ENCODE measurements around the gene RGL1. TPM values are rescaled to one million over a fixed set of nuclear protein-coding genes. Genes with fewer than 3 reads are reported as not detected.

Gene RGL1
- total RNA-seq, 4 donors from 2014 or later: 12.1 to 13.8 (median 13.0) TPM

DNA sequence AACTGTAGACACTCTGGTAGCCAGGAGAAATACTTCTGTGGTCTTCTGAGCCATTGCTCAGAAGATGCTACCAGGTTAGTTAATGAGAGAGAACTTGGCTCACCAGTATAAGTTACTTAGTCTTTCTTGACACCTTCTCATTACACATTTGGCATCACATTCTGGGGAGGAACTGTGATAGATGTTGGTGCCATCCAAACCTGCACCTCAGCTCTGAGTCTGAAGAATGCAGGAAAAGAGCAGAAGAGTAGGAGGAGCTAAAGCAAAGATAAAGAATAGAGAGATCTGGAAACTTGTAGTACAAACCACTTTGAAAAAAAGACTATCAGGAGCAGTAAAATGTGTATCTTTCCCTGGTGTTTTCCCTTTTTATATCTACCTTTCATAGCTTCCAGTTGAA, 58.9 kb downstream of the RGL1 start:
- Histone ChIP-seq H3K4me1 (no peaks in the 10 kb centered on the region), H3K4me3 (no peak overlapping the region), H3K27ac (no peak overlapping the region), H3K9me3 (no peaks in the 10 kb centered on the region), H3K27me3 (no peaks in the 10 kb centered on the region), H3K36me3 (no peaks in the 10 kb centered on the region)
- DNase-seq: no peak
- intact Hi-C loops (cut with DNase I; ENCODE audit: low total_unique reads): no loop called here
- no peak for TF ChIP-seq POLR2A (IDR thresholded peaks at IDR 0.05)
- TF ChIP-seq POLR2AphosphoS5 (IDR thresholded peaks at IDR 0.05): no peak
- TF ChIP-seq, protein P1, sequence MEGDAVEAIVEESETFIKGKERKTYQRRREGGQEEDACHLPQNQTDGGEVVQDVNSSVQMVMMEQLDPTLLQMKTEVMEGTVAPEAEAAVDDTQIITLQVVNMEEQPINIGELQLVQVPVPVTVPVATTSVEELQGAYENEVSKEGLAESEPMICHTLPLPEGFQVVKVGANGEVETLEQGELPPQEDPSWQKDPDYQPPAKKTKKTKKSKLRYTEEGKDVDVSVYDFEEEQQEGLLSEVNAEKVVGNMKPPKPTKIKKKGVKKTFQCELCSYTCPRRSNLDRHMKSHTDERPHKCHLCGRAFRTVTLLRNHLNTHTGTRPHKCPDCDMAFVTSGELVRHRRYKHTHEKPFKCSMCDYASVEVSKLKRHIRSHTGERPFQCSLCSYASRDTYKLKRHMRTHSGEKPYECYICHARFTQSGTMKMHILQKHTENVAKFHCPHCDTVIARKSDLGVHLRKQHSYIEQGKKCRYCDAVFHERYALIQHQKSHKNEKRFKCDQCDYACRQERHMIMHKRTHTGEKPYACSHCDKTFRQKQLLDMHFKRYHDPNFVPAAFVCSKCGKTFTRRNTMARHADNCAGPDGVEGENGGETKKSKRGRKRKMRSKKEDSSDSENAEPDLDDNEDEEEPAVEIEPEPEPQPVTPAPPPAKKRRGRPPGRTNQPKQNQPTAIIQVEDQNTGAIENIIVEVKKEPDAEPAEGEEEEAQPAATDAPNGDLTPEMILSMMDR (IDR thresholded peaks at IDR 0.05): no peak
- TF ChIP-seq EP300 (IDR thresholded peaks at IDR 0.05; ENCODE audit: low read depth): no peak
- in situ Hi-C loops (cut with MboI; ENCODE audit: low pct_ligation_motif_present in 1 of 4, low pct_unique_long_range_greater_than_20kb in 1 of 4, low sequenced_read_pairs in 3 of 4): no loop called here

DNA sequence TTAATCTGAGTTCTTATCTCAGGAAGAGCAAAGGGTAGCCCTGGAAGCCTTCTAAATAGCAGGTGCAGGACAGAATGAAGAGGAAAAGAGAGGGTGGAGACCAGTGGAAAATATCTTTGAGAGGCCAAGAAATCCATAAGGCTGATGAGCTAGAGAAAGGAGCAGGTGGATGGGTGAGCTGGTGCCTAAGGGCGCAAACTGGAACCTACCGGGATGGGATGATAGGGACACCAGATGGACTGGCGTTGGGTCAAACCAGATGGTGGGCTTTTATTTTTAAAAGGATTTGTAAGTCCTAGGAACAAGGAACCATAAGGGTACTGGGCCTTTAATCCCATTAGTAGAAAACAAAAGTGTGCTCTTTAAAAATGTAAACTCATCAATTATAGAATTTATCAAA, 59.7 kb downstream of the RGL1 start:
- intact Hi-C loops (cut with DNase I; ENCODE audit: low total_unique reads) (no loop called here), in situ Hi-C loops (cut with MboI; ENCODE audit: low pct_ligation_motif_present in 1 of 4, low pct_unique_long_range_greater_than_20kb in 1 of 4, low sequenced_read_pairs in 3 of 4) (no loop called here)
- DNase-seq: no peak
- no peaks in the 10 kb centered on the region for H3K27me3 ChIP-seq
- TF ChIP-seq EP300 (IDR thresholded peaks at IDR 0.05; ENCODE audit: low read depth) (no peak), POLR2A (IDR thresholded peaks at IDR 0.05) (no peak), POLR2AphosphoS5 (IDR thresholded peaks at IDR 0.05) (no peak)
- TF ChIP-seq, protein P1 (IDR thresholded peaks at IDR 0.05): no peak
- H3K4me1 ChIP-seq: no peaks in the 10 kb centered on the region
- WGBS, 2 donors (ENCODE audit: low coverage in 1 of 2): 90 to 95% methylated on average over 3 of the region's 3 CpGs
- H3K9me3 ChIP-seq: no peaks in the 10 kb centered on the region
- H3K4me3 ChIP-seq: no peak overlapping the region
- no peak overlapping the region for H3K27ac ChIP-seq
- no peaks in the 10 kb centered on the region for H3K36me3 ChIP-seq

DNA sequence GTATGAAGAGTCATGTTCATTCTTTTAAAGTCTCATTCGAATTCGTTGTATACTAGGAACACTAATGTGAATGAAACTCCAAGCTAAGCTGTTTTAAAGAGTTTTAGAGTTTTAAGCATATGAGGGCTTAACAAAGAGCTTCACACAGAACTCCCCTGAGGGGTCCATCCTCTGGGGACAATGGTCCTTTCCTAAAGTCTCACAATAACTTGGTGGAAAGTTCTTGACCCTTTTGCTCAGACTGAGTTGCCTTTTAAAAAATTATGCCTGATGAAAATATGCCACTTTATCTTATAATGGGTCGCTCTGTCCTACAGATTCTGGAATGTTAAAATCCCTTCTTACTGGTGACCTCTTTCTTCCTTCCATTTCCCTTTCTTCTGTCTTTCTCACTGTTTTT, 64.3 kb downstream of the RGL1 start:
- H3K4me1 ChIP-seq: peaks cover 0 to 34% (median 6%) of the 10 kb centered on the region in 4 donors
- intact Hi-C loops (cut with DNase I; ENCODE audit: low total_unique reads) (loop anchor here (2.0 kb wide), 1 partner anchor 60 kb away; no protein-coding TSS in a partner anchor), in situ Hi-C loops (cut with MboI; ENCODE audit: low pct_ligation_motif_present in 1 of 4, low pct_unique_long_range_greater_than_20kb in 1 of 4, low sequenced_read_pairs in 3 of 4) (no loop called here)
- TF ChIP-seq, protein P1 (IDR thresholded peaks at IDR 0.05): no peak
- TF ChIP-seq EP300 (IDR thresholded peaks at IDR 0.05; ENCODE audit: low read depth) (no peak), POLR2A (IDR thresholded peaks at IDR 0.05) (no peak), POLR2AphosphoS5 (IDR thresholded peaks at IDR 0.05) (no peak)
- DNase-seq: no peak
- WGBS, 2 donors (ENCODE audit: low coverage in 1 of 2): 96 to 100% methylated on average over 3 of the region's 3 CpGs
- H3K36me3 ChIP-seq: no peaks in the 10 kb centered on the region
- no peaks in the 10 kb centered on the region for H3K9me3 ChIP-seq
- H3K4me3 ChIP-seq: no peak overlapping the region
- H3K27me3 ChIP-seq: no peaks in the 10 kb centered on the region
- peak overlapping the region in 2 of 4 donors; percentile 56 to 71 for H3K27ac ChIP-seq

DNA sequence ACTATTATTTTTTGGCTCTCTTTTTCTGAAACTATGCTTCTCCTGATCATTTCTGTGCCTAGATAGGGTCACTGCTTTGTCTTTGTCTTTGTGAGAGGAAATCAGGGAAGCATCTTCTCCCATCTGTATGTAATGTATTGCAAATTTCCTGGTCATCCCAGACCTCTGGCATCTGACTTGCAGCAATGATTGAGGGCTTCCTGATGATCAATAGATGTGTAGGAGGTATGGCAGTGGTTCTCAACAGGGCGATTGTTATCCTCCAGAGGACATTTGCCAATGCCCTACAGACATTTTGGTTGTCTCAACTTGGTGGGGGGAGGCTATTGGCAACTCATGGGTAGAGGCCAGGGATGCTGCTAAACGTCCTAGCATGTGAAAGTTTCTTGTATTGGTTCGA, 64.7 kb downstream of the RGL1 start:
- WGBS, 2 donors (ENCODE audit: low coverage in 1 of 2): 77% methylated on average over 3 of the region's 3 CpGs; no CpG with 5 or more reads in 1 of the 2 donors
- Histone ChIP-seq H3K36me3 (no peaks in the 10 kb centered on the region), H3K4me1 (peaks cover 0 to 39% (median 6%) of the 10 kb centered on the region in 4 donors), H3K4me3 (no peak overlapping the region), H3K27me3 (no peaks in the 10 kb centered on the region), H3K27ac (peak overlapping the region; percentile 54 to 71 (median 64)), H3K9me3 (no peaks in the 10 kb centered on the region)
- DNase-seq: no peak
- intact Hi-C loops (cut with DNase I; ENCODE audit: low total_unique reads) (loop anchor here (2.0 kb wide), 1 partner anchor 61 kb away; no protein-coding TSS in a partner anchor), in situ Hi-C loops (cut with MboI; ENCODE audit: low pct_ligation_motif_present in 1 of 4, low pct_unique_long_range_greater_than_20kb in 1 of 4, low sequenced_read_pairs in 3 of 4) (no loop called here)
- TF ChIP-seq EP300 (IDR thresholded peaks at IDR 0.05; ENCODE audit: low read depth): no peak
- no peak for TF ChIP-seq POLR2AphosphoS5 (IDR thresholded peaks at IDR 0.05)
- no peak for TF ChIP-seq POLR2A (IDR thresholded peaks at IDR 0.05)
- TF ChIP-seq, protein P1 (IDR thresholded peaks at IDR 0.05): no peak
